NCI-H748 (cell line): Measurements from ENCODE around the gene ECM2.
"Not testable (repeated sequence)": the region's sequence is repeated elsewhere in the genome, so short reads cannot be mapped to it uniquely, and the experiment has no call there.

Experiments
- DNase-seq: peaks from one replicate; lab custom pipeline; 2025; ENCODE audit not compliant: unreplicated experiment; lab: John Stamatoyannopoulos, UW

The ECM2 gene

GRCh38 chr9:92535940-92536850 is at the start of gene ECM2:
TSS of gene ECM2 (minus strand) at chr9:92535990. CDS start at chr9:92522866, 13,124 bp downstream.
- no peak for DNase-seq

DNA sequence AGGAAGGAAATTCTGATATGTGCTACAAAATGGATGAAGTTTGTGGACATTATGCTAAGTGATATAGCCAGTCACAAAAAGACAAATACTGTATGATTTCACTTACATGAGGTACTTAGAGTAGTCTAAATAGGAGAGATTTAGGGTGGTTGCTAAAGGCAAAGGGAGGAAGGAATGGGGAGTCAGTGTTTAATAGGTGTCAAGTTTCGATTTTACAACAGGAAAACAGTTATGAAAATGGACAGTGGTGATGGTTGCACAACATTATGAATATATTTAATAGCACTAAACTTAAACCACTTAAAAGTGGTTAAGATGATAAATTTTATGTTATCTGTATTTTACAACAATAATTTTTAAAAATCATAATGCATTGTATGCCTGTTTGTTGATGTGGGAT is 40.4 kb upstream of the ECM2 start:
- no peak for DNase-seq

DNA sequence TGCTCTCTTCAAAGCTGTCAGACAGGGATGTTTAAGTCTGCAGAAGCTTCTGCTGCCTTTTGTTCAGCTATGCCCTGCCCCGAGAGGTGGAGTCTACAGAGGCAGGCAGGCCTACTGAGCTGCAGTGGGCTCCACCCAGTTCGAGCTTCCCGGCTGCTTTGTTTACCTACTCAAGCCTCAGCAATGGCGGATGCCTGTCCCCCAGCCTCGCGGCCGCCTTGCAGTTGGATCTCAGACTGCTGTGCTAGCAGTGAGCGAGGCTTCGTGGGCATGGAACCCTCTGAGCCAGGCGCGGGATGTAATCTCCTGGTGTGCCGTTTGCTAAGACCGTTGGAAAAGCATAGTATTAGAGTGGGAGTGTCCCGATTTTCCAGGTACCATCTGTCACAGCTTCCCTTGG is 37.8 kb upstream of the ECM2 start:
- DNase-seq: not testable (repeated sequence)

- not testable (repeated sequence) for DNase-seq
Observed at GRCh38 chr9:92571871-92572270, 36.1 kb upstream of the ECM2 start.

DNA sequence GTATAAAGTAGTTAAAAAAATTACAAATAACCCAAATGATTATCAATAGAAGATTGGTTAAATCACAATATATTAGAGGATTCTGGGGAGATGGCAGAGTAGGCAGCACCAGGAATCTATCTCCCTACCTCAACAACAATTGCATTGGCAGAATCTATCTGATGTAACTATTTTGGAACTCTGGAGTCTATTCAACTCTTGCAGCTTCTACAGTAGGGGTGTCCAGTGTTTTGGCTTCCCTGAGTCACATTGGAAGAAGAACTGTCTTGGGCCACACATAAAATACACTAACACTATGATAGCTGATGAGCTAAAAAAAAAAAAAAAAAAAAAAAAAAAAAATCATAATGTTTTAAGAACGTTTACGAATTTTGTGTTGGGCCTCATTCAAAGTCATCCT is 29.2 kb upstream of the ECM2 start:
- DNase-seq: no peak

DNA sequence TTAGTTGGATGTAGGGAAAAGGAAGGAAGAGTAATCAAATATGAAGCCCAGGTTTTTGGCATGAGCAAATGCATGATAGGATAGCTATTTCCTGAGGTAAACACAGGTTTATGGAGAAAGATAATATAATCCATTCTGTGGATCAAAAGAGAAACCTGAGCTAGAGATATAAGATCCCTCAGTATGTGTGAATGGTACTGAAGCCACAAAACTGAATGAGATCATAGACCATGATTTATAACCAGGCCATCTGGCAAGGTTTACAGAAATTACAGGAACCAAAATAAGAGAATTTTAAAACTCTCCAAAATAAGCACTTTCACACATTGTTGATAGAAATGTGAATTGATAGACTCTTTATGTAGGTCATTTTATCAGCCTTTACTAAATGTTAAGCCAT is 28.7 kb upstream of the ECM2 start:
- DNase-seq: no peak

- peak; percentile 57 for DNase-seq
Observed at GRCh38 chr9:92563116-92564100, 27.6 kb upstream of the ECM2 start.

GRCh38 chr9:92562461-92562967 is 26.7 kb upstream of the ECM2 start:
- DNase-seq: no peak

GRCh38 chr9:92561374-92562330 is 25.9 kb upstream of the ECM2 start:
- DNase-seq: no peak

- no peak for DNase-seq
Observed at GRCh38 chr9:92558612-92559374, 23.0 kb upstream of the ECM2 start.

GRCh38 chr9:92550765-92551164 is 15.0 kb upstream of the ECM2 start:
- DNase-seq: no peak

GRCh38 chr9:92547356-92547755 is 11.6 kb upstream of the ECM2 start:
- no peak for DNase-seq

GRCh38 chr9:92545002-92545510 is 9.3 kb upstream of the ECM2 start:
- DNase-seq: no peak

DNA sequence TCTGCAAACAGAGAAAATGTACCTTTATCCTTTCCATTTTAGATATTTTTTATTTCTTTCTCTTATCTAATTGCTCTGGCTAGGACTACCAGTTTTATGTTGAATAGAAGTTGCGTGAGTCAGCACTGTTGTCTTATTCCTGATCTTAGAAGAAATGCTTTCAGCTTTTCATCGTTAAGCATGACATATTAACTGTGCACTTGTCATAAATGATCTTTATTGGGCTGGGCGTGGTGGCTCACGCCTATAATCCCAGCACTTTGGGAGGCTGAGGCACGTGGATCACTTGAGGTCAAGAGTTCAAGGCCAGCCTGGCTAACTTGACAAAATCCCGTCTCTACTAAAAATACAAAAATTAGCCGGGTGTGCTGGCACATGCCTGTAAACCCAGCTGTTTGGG is 8.2 kb upstream of the ECM2 start:
- DNase-seq: no peak

GRCh38 chr9:92538541-92538940 is 2.8 kb upstream of the ECM2 start:
- no peak for DNase-seq

DNA sequence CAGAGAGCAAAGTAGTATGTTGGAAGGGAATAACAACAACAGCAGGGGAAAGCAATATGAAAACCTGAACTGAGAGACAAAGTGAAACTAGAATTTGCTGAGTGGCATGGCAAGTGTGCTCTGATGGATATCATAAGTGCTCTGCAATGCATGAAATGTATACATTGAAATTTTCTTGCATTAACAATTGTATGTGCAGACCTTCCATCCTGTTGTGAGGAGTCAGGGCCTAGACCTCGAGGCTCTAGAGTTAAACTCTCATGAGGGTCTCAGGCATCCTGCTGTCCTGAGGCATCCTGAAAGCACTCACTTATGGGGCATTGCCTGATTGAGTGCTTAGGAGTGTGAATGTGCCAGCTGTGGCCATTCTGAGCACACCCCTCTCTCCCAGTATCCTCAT is 1.1 kb downstream of the ECM2 start:
- no peak for DNase-seq

DNA sequence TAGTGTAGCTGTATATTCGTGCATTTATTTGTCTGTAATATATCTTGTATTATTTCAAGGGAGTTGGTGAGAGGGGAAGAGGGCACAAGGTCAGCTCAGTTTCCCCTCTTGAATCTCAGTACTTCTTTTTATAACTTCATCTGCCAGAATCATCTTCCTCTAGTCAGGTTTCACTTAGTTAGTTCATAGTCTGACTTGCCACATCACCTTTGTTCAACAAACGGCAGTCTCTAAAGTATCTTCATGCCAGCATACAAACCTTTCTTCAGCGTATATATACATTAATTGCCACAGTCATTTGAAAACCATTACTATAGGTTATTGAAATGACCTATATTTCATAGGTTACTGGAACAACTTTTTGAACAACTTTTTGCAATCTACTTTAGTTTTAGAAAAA is 1.6 kb downstream of the ECM2 start:
- no peak for DNase-seq

GRCh38 chr9:92530893-92531292 is 4.9 kb downstream of the ECM2 start:
- no peak for DNase-seq

DNA sequence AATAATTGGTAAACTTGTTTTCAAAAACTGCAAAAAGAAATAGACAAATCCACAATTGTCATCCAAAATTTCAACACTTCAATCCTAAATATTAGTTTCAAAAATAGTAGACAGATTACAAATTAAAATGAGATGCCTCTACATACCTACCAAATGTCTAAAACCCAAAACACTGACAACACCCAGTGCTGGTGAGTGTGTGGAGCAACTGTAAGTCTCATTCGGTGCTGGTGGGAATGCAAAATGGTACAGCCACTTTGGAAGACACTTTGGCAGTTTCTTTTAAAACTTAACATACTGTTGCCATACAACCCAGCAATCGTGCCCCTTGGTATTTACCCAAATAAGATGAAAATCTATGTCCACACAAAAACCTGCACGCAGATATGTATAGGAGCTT is 6.7 kb downstream of the ECM2 start:
- no peak for DNase-seq

DNA sequence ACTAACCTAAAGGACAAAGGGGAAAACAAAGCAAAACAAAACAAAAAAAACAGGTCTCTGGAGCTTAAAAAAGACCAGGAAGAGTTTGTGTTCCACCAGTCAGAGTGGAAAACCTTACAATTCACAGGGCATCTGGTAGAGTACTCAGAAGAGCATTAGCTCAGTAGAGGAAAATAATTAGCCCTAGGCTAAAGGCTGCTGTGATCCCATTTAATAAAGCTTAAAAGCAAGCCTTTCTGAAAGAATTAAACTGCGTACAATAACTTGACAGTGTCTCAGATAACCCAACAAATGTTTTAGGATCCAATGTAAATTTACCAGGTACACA is 7.3 kb downstream of the ECM2 start:
- no peak for DNase-seq
